Activated T-helper 17 cell treated with anti-CD3 and anti-CD28 coated beads, Interleukin-2, amount 50 U/mL, for 72 hours (primary cell): ENCODE measurements around the gene ESPN. TPM values are rescaled to one million over a fixed set of nuclear protein-coding genes. Genes with fewer than 3 reads are reported as not detected.
A peak's percentile ranks its signal among the peaks of the same experiment; 100 is the strongest.

Experiments
- ATAC-seq: fragments of 150-1000 bp; cut with Tn5 transposase; replicated peaks from 2 replicates; pipeline ENCODE4 v1.10.0; 2021; ENCODE audit warnings: mild to moderate bottlenecking, moderate library complexity
- H3K27ac Mint-ChIP-seq: one replicate; pipeline ENCODE4 v1.8.0; 2022; ENCODE audit warnings: mixed read lengths
- H3K27me3 Mint-ChIP-seq: one replicate; pipeline ENCODE4 v1.8.0; 2022; ENCODE audit warnings: mixed read lengths
- H3K36me3 Mint-ChIP-seq: one replicate; pipeline ENCODE4 v1.8.0; 2022; ENCODE audit warnings: low read depth, mild to moderate bottlenecking, mixed read lengths
- H3K4me1 Mint-ChIP-seq: one replicate; pipeline ENCODE4 v1.8.0; 2022; ENCODE audit warnings: mixed read lengths
- H3K4me3 Mint-ChIP-seq: one replicate; pipeline ENCODE4 v1.8.0; 2022; ENCODE audit warnings: mild to moderate bottlenecking, mixed read lengths
- H3K9me3 Mint-ChIP-seq: one replicate; pipeline ENCODE4 v1.8.0; 2022; ENCODE audit warnings: mixed read lengths
- total RNA-seq, 2 donors: library from RNA; stranded (reverse); gene quantifications; one replicate each; pipeline ENCODE4 v1.2.3, GENCODE V29; 2022

Gene ESPN, protein sequence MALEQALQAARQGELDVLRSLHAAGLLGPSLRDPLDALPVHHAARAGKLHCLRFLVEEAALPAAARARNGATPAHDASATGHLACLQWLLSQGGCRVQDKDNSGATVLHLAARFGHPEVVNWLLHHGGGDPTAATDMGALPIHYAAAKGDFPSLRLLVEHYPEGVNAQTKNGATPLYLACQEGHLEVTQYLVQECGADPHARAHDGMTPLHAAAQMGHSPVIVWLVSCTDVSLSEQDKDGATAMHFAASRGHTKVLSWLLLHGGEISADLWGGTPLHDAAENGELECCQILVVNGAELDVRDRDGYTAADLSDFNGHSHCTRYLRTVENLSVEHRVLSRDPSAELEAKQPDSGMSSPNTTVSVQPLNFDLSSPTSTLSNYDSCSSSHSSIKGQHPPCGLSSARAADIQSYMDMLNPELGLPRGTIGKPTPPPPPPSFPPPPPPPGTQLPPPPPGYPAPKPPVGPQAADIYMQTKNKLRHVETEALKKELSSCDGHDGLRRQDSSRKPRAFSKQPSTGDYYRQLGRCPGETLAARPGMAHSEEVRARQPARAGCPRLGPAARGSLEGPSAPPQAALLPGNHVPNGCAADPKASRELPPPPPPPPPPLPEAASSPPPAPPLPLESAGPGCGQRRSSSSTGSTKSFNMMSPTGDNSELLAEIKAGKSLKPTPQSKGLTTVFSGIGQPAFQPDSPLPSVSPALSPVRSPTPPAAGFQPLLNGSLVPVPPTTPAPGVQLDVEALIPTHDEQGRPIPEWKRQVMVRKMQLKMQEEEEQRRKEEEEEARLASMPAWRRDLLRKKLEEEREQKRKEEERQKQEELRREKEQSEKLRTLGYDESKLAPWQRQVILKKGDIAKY
- 1 to 10 TPM in 1 of 2 donors, under 1 TPM in 1; 0.71 to 3.5 TPM for total RNA-seq

- Mint-ChIP-seq H3K27me3 (peaks cover 8% of the 10 kb centered on the region), H3K36me3 (no peaks in the 10 kb centered on the region), H3K4me1 (peaks cover 5% of the 10 kb centered on the region), H3K9me3 (no peaks in the 10 kb centered on the region), H3K4me3 (peak within 1 kb of the TSS; percentile 64), H3K27ac (no peak within 1 kb of the TSS)
- ATAC-seq = peak; percentile 37
Measured at GRCh38 chr1:6424619-6425593, at the start of gene ESPN. TSS of gene ESPN (plus strand) at chr1:6424776. CDS start at chr1:6424956, 180 bp downstream.

GRCh38 chr1:6378096-6378746, 46.4 kb upstream of the ESPN start:
- H3K4me3 Mint-ChIP-seq = no peak overlapping the region
- no peak overlapping the region for H3K27ac Mint-ChIP-seq
- H3K27me3 Mint-ChIP-seq = no peaks in the 10 kb centered on the region
- no peaks in the 10 kb centered on the region for H3K9me3 Mint-ChIP-seq
- no peak for ATAC-seq
- H3K36me3 Mint-ChIP-seq = no peaks in the 10 kb centered on the region
- H3K4me1 Mint-ChIP-seq = no peaks in the 10 kb centered on the region

GRCh38 chr1:6380037-6380436, 44.5 kb upstream of the ESPN start:
- H3K36me3 Mint-ChIP-seq = no peaks in the 10 kb centered on the region
- H3K9me3 Mint-ChIP-seq = no peaks in the 10 kb centered on the region
- H3K4me3 Mint-ChIP-seq = no peak overlapping the region
- no peak overlapping the region for H3K27ac Mint-ChIP-seq
- no peaks in the 10 kb centered on the region for H3K4me1 Mint-ChIP-seq
- no peak for ATAC-seq
- H3K27me3 Mint-ChIP-seq = no peaks in the 10 kb centered on the region

- H3K36me3 Mint-ChIP-seq = no peaks in the 10 kb centered on the region
- ATAC-seq = no peak
- no peaks in the 10 kb centered on the region for H3K9me3 Mint-ChIP-seq
- no peak overlapping the region for H3K27ac Mint-ChIP-seq
- H3K4me3 Mint-ChIP-seq = no peak overlapping the region
- H3K27me3 Mint-ChIP-seq = no peaks in the 10 kb centered on the region
- H3K4me1 Mint-ChIP-seq = no peaks in the 10 kb centered on the region
Measured at GRCh38 chr1:6384135-6384534, 40.4 kb upstream of the ESPN start.

GRCh38 chr1:6384962-6385361, 39.6 kb upstream of the ESPN start:
- no peak for ATAC-seq
- no peaks in the 10 kb centered on the region for H3K9me3 Mint-ChIP-seq
- no peaks in the 10 kb centered on the region for H3K36me3 Mint-ChIP-seq
- H3K4me1 Mint-ChIP-seq = peaks cover 2% of the 10 kb centered on the region
- H3K27me3 Mint-ChIP-seq = no peaks in the 10 kb centered on the region
- H3K27ac Mint-ChIP-seq = no peak overlapping the region
- no peak overlapping the region for H3K4me3 Mint-ChIP-seq

DNA sequence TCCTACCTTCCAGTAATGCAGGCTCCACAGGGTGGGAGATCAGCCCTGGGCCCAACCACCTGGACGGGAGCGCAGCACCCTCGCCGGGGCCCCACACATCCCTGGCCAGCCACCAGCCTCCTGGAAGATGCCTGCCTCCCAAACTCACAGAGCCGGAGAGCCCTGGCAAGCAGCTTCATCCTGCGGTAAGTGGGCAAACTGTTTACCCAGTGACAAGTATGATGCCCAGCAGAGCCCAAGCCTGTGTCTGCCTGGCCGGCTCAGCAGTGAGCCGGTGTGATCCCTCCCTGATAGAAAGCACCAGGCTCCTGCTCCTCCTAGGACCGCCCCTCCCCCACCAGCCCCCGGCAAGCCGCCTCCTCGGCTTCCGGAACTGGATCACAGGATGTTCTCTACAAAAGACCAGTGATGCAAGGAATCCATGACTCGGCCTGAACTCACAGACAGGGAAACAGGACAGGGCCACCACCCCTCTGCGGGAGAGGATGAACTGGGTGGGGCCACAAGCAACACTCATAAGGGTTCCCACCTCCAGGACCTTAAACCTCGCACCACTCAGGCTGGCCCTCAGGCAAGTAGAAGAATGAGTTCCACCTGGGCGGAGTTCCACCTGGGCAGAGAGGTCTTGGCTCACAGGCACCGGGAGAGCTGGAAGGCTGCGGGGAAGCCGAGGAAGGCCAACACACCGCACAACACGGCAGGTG, 38.9 kb upstream of the ESPN start:
- Mint-ChIP-seq H3K9me3 (no peaks in the 10 kb centered on the region), H3K4me1 (peaks cover 5% of the 10 kb centered on the region), H3K27me3 (no peaks in the 10 kb centered on the region), H3K27ac (no peak overlapping the region), H3K36me3 (no peaks in the 10 kb centered on the region), H3K4me3 (no peak overlapping the region)
- ATAC-seq = no peak

DNA sequence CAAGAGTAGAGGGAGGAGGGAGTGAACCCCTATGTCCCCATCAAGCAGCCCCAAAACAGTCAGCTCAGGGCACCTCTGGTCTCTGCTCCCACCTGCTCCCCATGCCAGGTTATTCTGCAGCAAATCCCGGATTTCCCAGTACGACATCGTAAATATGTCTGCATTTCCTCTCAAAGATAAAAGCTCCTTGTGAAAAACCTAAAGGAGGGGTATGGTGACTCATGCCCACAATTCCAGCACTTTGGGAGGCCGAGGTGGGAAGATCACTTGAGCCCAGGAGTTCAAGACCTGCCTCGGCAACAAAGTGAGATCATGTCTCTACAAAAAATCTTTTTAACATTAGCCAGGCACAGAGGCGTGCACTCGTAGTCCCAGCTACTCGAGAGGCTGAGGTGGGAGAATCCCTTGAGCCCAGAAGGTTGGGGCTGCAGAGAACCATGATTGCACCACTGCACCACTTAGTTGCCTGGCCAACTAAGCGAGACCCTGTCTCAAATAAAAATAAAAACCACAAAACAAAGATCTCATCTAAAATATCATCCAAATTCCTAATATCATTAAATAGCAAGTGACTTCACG, 38.1 kb upstream of the ESPN start:
- Mint-ChIP-seq H3K4me1 (peaks cover 5% of the 10 kb centered on the region), H3K4me3 (no peak overlapping the region), H3K9me3 (no peaks in the 10 kb centered on the region), H3K27me3 (no peaks in the 10 kb centered on the region), H3K36me3 (no peaks in the 10 kb centered on the region), H3K27ac (no peak overlapping the region)
- ATAC-seq = no peak

GRCh38 chr1:6389971-6390370, 34.6 kb upstream of the ESPN start:
- no peak for ATAC-seq
- no peak overlapping the region for H3K27ac Mint-ChIP-seq
- H3K27me3 Mint-ChIP-seq = no peaks in the 10 kb centered on the region
- H3K4me1 Mint-ChIP-seq = peaks cover 5% of the 10 kb centered on the region
- H3K36me3 Mint-ChIP-seq = no peaks in the 10 kb centered on the region
- no peaks in the 10 kb centered on the region for H3K9me3 Mint-ChIP-seq
- H3K4me3 Mint-ChIP-seq = no peak overlapping the region

- Mint-ChIP-seq H3K4me3 (peak overlapping the region; percentile 83), H3K27me3 (no peaks in the 10 kb centered on the region), H3K4me1 (peaks cover 5% of the 10 kb centered on the region), H3K9me3 (no peaks in the 10 kb centered on the region), H3K27ac (no peak overlapping the region), H3K36me3 (no peaks in the 10 kb centered on the region)
- no peak for ATAC-seq
Measured at GRCh38 chr1:6391951-6392808, 32.4 kb upstream of the ESPN start.

DNA sequence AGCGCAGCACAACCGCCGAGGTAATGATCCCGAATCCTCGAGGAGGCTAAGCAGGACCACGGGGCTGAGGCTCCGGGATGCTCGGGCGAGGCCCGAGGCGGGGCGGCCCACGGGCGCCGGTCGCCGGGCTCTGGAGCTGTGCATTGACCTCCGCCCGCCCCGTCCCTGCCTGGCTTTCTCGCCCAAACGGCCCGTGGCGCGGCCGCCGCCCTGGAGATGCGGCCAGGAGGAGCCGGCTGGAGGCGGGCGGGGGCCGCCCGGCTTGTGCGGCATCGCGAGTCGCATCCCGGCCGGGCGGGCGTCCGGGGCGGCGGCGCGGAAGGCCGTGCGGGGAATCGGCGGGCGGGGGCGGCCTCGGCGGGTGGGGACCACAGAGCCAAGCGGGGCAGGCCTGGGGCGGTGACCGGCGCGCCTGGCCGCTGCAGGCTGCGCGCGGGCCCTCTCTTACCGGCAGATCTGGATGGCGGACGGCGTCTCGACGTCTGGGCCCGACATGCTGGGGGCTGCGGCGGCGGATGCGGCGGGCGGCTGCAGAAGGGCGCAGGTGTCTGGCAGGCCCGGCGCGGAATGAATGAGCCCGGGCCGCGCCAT, 31.7 kb upstream of the ESPN start:
- no peak for ATAC-seq
- Mint-ChIP-seq H3K4me1 (peaks cover 5% of the 10 kb centered on the region), H3K4me3 (peak overlapping the region; percentile 83), H3K36me3 (no peaks in the 10 kb centered on the region), H3K27ac (no peak overlapping the region), H3K9me3 (no peaks in the 10 kb centered on the region), H3K27me3 (no peaks in the 10 kb centered on the region)

DNA sequence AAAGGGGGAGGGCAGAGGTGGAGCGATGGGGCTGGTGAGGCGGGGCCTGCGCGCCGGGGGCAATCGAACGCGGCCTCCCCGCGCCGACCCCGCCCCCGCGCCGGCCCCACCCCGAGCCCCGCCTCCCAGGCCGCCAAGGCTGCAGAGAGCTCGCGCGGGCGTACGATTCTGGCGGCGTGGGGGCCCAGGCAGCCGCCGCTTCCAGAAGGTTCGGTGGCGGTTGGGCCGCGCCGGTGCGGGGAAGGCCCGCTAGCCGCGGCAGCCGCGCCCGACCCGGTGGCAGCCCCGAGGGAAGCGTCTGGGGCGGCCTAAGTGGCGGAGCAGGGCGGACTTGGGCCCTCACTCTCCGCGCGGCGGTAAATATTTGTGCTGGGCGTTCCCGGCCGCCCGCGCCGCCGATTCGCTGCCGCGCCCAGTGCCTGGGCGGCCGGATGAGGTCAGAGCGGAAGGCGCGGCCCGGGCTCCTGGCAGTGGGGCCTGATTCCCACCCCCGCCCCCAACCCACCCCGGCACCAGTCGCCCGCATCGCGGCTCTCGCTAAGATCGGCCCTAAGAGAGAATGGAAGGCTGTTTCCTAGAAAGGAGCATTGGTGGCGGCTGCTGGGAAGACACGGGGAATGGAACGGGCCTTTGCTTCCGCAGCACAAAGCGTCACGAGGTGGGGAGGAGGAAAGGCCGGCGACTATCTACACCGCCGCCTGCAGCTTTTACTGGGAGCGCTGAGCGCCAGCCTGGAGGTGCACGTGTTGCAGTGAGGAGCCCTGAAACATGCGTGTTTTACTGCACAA, 31.0 kb upstream of the ESPN start, which contains the start of gene ACOT7:
ACOT7 (minus strand) TSS at position 368 of the 788 bp plus-strand sequence. CDS start 368 bp downstream, outside the sequence.
- peak; percentile 92 for ATAC-seq
- no peaks in the 10 kb centered on the region for H3K36me3 Mint-ChIP-seq
- H3K27ac Mint-ChIP-seq = peak within 1 kb of the TSS; percentile 67

More for the DNA sequence above, 31.0 kb upstream of the ESPN start, which contains the start of gene ACOT7:
- Mint-ChIP-seq H3K27me3 (no peaks in the 10 kb centered on the region), H3K4me3 (peak within 1 kb of the TSS; percentile 83), H3K4me1 (peaks cover 5% of the 10 kb centered on the region), H3K9me3 (no peaks in the 10 kb centered on the region)
